GM12891 (cell line): Measurements from ENCODE around the gene E4F1.

ENCODE experiments used
- POLR2A ChIP-seq: IDR thresholded peaks from 2 replicates; pipeline ENCODE4 v1.6.1; 2011; ENCODE audit warnings: low read depth, low read length, control low read depth
- POLR2AphosphoS5 ChIP-seq: IDR thresholded peaks from 2 replicates; pipeline ENCODE4 v1.6.1; 2011; ENCODE audit warnings: low read depth, low read length, control low read depth
- SPI1 ChIP-seq: IDR thresholded peaks from 2 replicates; pipeline ENCODE4 v1.6.1; 2011; ENCODE audit warnings: low read depth, low read length, control low read depth
- TAF1 ChIP-seq: IDR thresholded peaks from 2 replicates; pipeline ENCODE4 v1.6.1; 2011; ENCODE audit warnings: low read depth, low read length, control low read depth

DNA sequence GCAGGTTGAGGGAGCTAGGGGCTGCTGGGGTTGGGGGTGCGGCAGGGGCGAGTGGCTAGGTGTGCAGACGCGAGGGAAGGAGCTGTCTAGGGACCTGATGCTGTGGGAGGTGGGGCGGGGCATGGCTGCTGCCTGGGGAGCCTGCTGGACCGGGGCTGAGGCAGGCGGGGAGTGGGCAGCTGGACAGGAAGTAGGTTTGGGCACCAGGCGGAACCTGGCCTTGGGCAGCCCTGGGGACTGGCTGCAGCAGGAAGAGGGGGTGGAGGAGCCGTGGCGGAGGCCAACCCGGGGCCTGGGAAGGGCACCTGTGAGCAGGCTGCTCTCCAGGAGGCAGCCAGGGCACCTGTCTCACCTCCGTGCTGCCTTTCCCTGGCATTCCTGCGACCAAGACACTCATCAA, 7.0 kb downstream of the E4F1 start:
- TF ChIP-seq TAF1 (no peak), POLR2A (no peak), POLR2AphosphoS5 (no peak), SPI1 (no peak)
